Vagina (tissue), 2 donors: ENCODE data around the gene LY86. TPM values are rescaled to one million over a fixed set of nuclear protein-coding genes. Genes with fewer than 3 reads are reported as not detected.

ENCODE experiments used
- DNase-seq, 2 donors: peaks; one replicate each; pipeline ENCODE4 v3.0.0-alpha.2; 2017; ENCODE audit errors: extremely low spot score in 2 of 2
- H3K27ac ChIP-seq: fragments of 200-600 bp; sonication (generic); one replicate; pipeline ENCODE4 v1.5.1; 2019
- H3K27me3 ChIP-seq: fragments of 200-600 bp; sonication (generic); one replicate; pipeline ENCODE4 v1.5.1; 2019
- H3K36me3 ChIP-seq, 2 donors: fragments of 200-600 bp; sonication (generic); one replicate each; pipeline ENCODE4 v1.5.1; 2017 to 2019
- H3K4me1 ChIP-seq: fragments of 200-600 bp; sonication (generic); one replicate; pipeline ENCODE4 v1.5.1; 2019
- H3K4me3 ChIP-seq, 2 donors: fragments of 200-600 bp; sonication (generic); 1 replicate in 1 of 2; 2 replicates in 1 of 2; pipeline ENCODE4 v1.5.1; 2016 to 2019
- H3K9me3 ChIP-seq: fragments of 200-600 bp; sonication (generic); one replicate; pipeline ENCODE4 v1.5.1; 2019
- CTCF ChIP-seq, 3 experiments: fragments of 450-650 bp in 2 of 3; fragments of 200-600 bp in 1 of 3; sonication (generic) in 1 of 3; IDR thresholded peaks; one replicate each; pipeline ENCODE4 v1.5.1; 2017 to 2019; ENCODE audit warnings: antibody characterized with exemption in 3 of 3, mild to moderate bottlenecking in 2 of 3, moderate library complexity in 2 of 3
- POLR2A ChIP-seq, 2 donors: fragments of 450-650 bp; IDR thresholded peaks; one replicate each; pipeline ENCODE4 v1.6.1; 2017; ENCODE audit warnings: antibody characterized with exemption in 2 of 2, mild to moderate bottlenecking in 2 of 2, moderate library complexity in 2 of 2
- POLR2AphosphoS5 ChIP-seq, 2 donors: sonication (generic); formaldehyde crosslinking; IDR thresholded peaks; one replicate each; pipeline ENCODE4 v1.9.0; 2017; ENCODE audit warnings: antibody characterized with exemption in 2 of 2, mild to moderate bottlenecking in 2 of 2, low read depth in 1 of 2; ENCODE audit not compliant: insufficient read depth in 1 of 2
- intact Hi-C: fragments of 100-400 bp; cut with DNase I; formaldehyde crosslinking; loops from one replicate; pipeline ENCODE4 v1.15.1; 2023
- total RNA-seq: library from RNA; depleted of rRNA; stranded (reverse); fragments of >200 nt; gene quantifications from one replicate; pipeline ENCODE4 v1.2.3, GENCODE V29; 2016

The LY86 gene
- total RNA-seq, 1 donor from 2014 or later, result 4.9 TPM

GRCh38 chr6:6650839-6651238, 62.3 kb downstream of the LY86 start:
- no peak for TF ChIP-seq CTCF (IDR thresholded peaks at IDR 0.05)
- TF ChIP-seq POLR2AphosphoS5 (IDR thresholded peaks at IDR 0.05; ENCODE audit: insufficient read depth in 1 of 2, low read depth in 1 of 2), result no peak
- Histone ChIP-seq H3K9me3 (no peaks in the 10 kb centered on the region), H3K4me3 (no peak overlapping the region), H3K4me1 (peaks cover 5% of the 10 kb centered on the region), H3K27me3 (no peaks in the 10 kb centered on the region), H3K36me3 (no peaks in the 10 kb centered on the region), H3K27ac (no peak overlapping the region)
- intact Hi-C loops, result no loop called here
- DNase-seq, result no peak

GRCh38 chr6:6651335-6651734, 62.8 kb downstream of the LY86 start:
- Histone ChIP-seq H3K4me1 (peaks cover 5% of the 10 kb centered on the region), H3K36me3 (no peaks in the 10 kb centered on the region), H3K27ac (no peak overlapping the region), H3K27me3 (no peaks in the 10 kb centered on the region), H3K9me3 (no peaks in the 10 kb centered on the region), H3K4me3 (no peak overlapping the region)
- no peak for TF ChIP-seq POLR2AphosphoS5 (IDR thresholded peaks at IDR 0.05; ENCODE audit: insufficient read depth in 1 of 2, low read depth in 1 of 2)
- TF ChIP-seq CTCF (IDR thresholded peaks at IDR 0.05), result no peak
- no peak for TF ChIP-seq POLR2A (IDR thresholded peaks at IDR 0.05)
- intact Hi-C loops, result no loop called here
- DNase-seq, result no peak

GRCh38 chr6:6652932-6653331, 64.4 kb downstream of the LY86 start:
- DNase-seq, result no peak
- intact Hi-C loops, result no loop called here
- no peak overlapping the region for H3K27ac ChIP-seq
- H3K27me3 ChIP-seq, result no peaks in the 10 kb centered on the region
- no peak overlapping the region for H3K4me3 ChIP-seq
- no peaks in the 10 kb centered on the region for H3K9me3 ChIP-seq
- H3K4me1 ChIP-seq, result peaks cover 5% of the 10 kb centered on the region
- TF ChIP-seq CTCF (IDR thresholded peaks at IDR 0.05) (no peak), POLR2A (IDR thresholded peaks at IDR 0.05) (no peak), POLR2AphosphoS5 (IDR thresholded peaks at IDR 0.05; ENCODE audit: insufficient read depth in 1 of 2, low read depth in 1 of 2) (no peak)
- no peaks in the 10 kb centered on the region for H3K36me3 ChIP-seq

- Histone ChIP-seq H3K4me3 (no peak overlapping the region), H3K4me1 (peaks cover 5% of the 10 kb centered on the region), H3K27ac (no peak overlapping the region), H3K9me3 (no peaks in the 10 kb centered on the region), H3K36me3 (no peaks in the 10 kb centered on the region), H3K27me3 (no peaks in the 10 kb centered on the region)
- DNase-seq, result no peak
- TF ChIP-seq POLR2AphosphoS5 (IDR thresholded peaks at IDR 0.05; ENCODE audit: insufficient read depth in 1 of 2, low read depth in 1 of 2), result peak in 1 of 2 donors; percentile 79
- TF ChIP-seq CTCF (IDR thresholded peaks at IDR 0.05), result no peak
- intact Hi-C loops, result no loop called here
These were observed 66.4 kb downstream of the LY86 start for GRCh38 chr6:6654599-6655575.

GRCh38 chr6:6655805-6656251, 67.3 kb downstream of the LY86 start:
- TF ChIP-seq CTCF (IDR thresholded peaks at IDR 0.05) (no peak), POLR2AphosphoS5 (IDR thresholded peaks at IDR 0.05; ENCODE audit: insufficient read depth in 1 of 2, low read depth in 1 of 2) (no peak), POLR2A (IDR thresholded peaks at IDR 0.05) (no peak)
- Histone ChIP-seq H3K27ac (no peak overlapping the region), H3K4me1 (peaks cover 5% of the 10 kb centered on the region), H3K9me3 (no peaks in the 10 kb centered on the region), H3K36me3 (no peaks in the 10 kb centered on the region), H3K4me3 (no peak overlapping the region), H3K27me3 (no peaks in the 10 kb centered on the region)
- DNase-seq, result no peak
- intact Hi-C loops, result no loop called here
